ENCODE results near the gene MIDN. TPM values are rescaled to one million over a fixed set of nuclear protein-coding genes. Genes with fewer than 3 reads are reported as not detected.
"Not testable (repeated sequence)": the region's sequence is repeated elsewhere in the genome, so short reads cannot be mapped to it uniquely, and the experiment has no call there.

The MIDN gene
- total RNA-seq, 1 experiment from 2014 or later, result 125 TPM

DNA sequence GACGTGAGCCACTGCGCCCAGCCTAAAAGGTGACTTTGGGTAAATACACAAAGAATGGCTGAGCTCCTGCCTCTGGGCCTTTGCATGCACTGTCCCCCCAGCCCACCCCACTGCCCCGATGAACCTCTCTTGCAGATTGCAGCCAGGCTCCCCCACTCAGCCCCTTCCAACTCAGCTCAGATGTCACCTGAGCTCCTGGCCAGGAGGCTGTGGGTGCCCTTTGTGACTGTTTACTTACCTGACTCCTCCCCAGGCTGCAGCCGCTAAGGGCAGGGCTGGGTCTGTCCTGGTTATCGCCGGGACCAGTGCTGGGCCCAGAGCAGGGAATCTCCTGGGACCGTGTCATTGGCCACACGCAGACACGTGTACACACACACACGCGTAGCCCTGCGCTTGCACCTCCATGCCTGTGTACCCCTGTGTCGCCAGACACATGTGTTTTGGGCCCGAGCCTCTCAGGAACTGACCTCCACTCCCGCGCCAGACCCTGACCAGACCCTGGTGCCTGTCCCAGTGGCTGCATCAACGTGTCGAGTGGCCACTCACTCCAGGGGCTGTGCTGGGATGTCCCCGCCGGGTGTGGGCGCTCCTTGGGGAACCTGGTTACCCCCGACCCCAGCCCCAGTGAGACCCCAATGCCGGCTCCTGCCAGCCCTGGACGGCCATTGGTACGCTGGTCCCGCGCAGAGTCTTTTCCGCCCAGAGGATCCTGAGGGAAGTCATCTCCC lies 56.0 kb downstream of the MIDN start:
- Histone ChIP-seq H3K27me3 (replicated peaks; ENCODE audit: control insufficient read depth, insufficient read depth, low read length) (no peaks in the 10 kb centered on the region), H3K4me1 (peaks cover 11% of the 10 kb centered on the region), H3K4me3 (ENCODE audit: low read depth, low read length) (no peak overlapping the region), H3K9me3 (no peaks in the 10 kb centered on the region), H3K36me3 (ENCODE audit: control insufficient read depth, insufficient read depth, low read length) (no peaks in the 10 kb centered on the region)
- CTCF ChIA-PET, result interaction anchor here (0.6 to 1.0 kb wide), 4 partner anchors 12 to 60 kb away, joined by 3 to 10 read pairs (median 4); no protein-coding TSS in a partner anchor
- no peaks in the 10 kb centered on the region for H3K9me3 Mint-ChIP-seq (ENCODE audit: unreplicated experiment)
- no peak for TF ChIP-seq CTCF (IDR thresholded peaks at IDR 0.05; ENCODE audit: insufficient read depth in 1 of 2, low read depth in 1 of 2, low read length in 1 of 2, severe bottlenecking in 1 of 2, unreplicated experiment in 1 of 2)
- no peak overlapping the region for H3K4me3 Mint-ChIP-seq (ENCODE audit: unreplicated experiment)
- H3K4me1 Mint-ChIP-seq (ENCODE audit: low read depth, unreplicated experiment), result peaks cover 5% of the 10 kb centered on the region
- no peak overlapping the region for H3K27ac Mint-ChIP-seq (ENCODE audit: unreplicated experiment)
- POLR2A ChIA-PET, result interaction anchor here (0.5 to 0.7 kb wide), 2 partner anchors 36 to 69 kb away, joined by 3 to 5 read pairs; no protein-coding TSS in a partner anchor
- intact Hi-C loops (cut with micrococcal nuclease; ENCODE audit: unreplicated experiment), result no loop called here
- H3K27me3 Mint-ChIP-seq (ENCODE audit: insufficient read depth, unreplicated experiment), result no peaks in the 10 kb centered on the region
- BruUV-seq (replicated peaks), result no TSS peak
- peaks cover 6% of the 10 kb centered on the region for H3K36me3 Mint-ChIP-seq (ENCODE audit: insufficient read depth, unreplicated experiment)
- DNase-seq, result peak; percentile 64 to 72

DNA sequence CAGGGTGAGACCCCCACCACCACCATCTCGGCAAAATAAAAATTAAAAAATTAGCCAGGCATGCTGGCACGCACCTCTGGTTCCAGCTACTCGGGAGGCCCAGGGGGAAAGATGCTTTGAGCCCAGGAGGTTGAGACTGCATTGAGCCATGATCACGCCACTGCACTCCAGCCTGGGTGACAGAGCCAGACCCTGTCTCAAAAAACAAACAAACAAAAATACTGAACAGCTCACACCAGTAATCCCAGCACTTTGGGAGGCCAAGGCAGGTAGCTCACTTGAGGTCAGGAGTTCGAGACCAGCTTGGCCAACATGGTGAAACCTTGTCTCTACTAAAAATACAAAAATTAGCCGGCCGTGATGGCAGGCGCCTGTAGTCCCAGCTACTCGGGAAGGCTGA lies 57.0 kb downstream of the MIDN start:
- H3K27me3 Mint-ChIP-seq (ENCODE audit: insufficient read depth, unreplicated experiment); H3K27me3 ChIP-seq (replicated peaks; ENCODE audit: control insufficient read depth, insufficient read depth, low read length); H3K36me3 ChIP-seq (ENCODE audit: control insufficient read depth, insufficient read depth, low read length); POLR2A ChIA-PET; CTCF ChIA-PET; H3K9me3 ChIP-seq; H3K9me3 Mint-ChIP-seq (ENCODE audit: unreplicated experiment); H3K27ac Mint-ChIP-seq (ENCODE audit: unreplicated experiment); H3K4me3 ChIP-seq (ENCODE audit: low read depth, low read length); BruUV-seq (replicated peaks); H3K4me3 Mint-ChIP-seq (ENCODE audit: unreplicated experiment); DNase-seq; H3K36me3 Mint-ChIP-seq (ENCODE audit: insufficient read depth, unreplicated experiment); H3K4me1 Mint-ChIP-seq (ENCODE audit: low read depth, unreplicated experiment); intact Hi-C loops (cut with micrococcal nuclease; ENCODE audit: unreplicated experiment): not testable (repeated sequence)
- peaks cover 11% of the 10 kb centered on the region for H3K4me1 ChIP-seq

- H3K36me3 ChIP-seq (ENCODE audit: control insufficient read depth, insufficient read depth, low read length), result no peaks in the 10 kb centered on the region
- Mint-ChIP-seq H3K4me1 (ENCODE audit: low read depth, unreplicated experiment) (peaks cover 5% of the 10 kb centered on the region), H3K27ac (ENCODE audit: unreplicated experiment) (no peak overlapping the region), H3K27me3 (ENCODE audit: insufficient read depth, unreplicated experiment) (no peaks in the 10 kb centered on the region), H3K4me3 (ENCODE audit: unreplicated experiment) (no peak overlapping the region), H3K9me3 (ENCODE audit: unreplicated experiment) (no peaks in the 10 kb centered on the region), H3K36me3 (ENCODE audit: insufficient read depth, unreplicated experiment) (peaks cover 6% of the 10 kb centered on the region)
- ChIA-PET CTCF (no interaction called here), POLR2A (interaction anchor here (0.6 kb wide), 1 partner anchor 167 kb away, joined by 4 read pairs; no protein-coding TSS in a partner anchor)
- TF ChIP-seq CTCF (IDR thresholded peaks at IDR 0.05; ENCODE audit: insufficient read depth in 1 of 2, low read depth in 1 of 2, low read length in 1 of 2, severe bottlenecking in 1 of 2, unreplicated experiment in 1 of 2), result no peak
- intact Hi-C loops (cut with micrococcal nuclease; ENCODE audit: unreplicated experiment), result no loop called here
- H3K9me3 ChIP-seq, result no peaks in the 10 kb centered on the region
- BruUV-seq (replicated peaks), result no TSS peak
- no peak overlapping the region for H3K4me3 ChIP-seq (ENCODE audit: low read depth, low read length)
- no peak for DNase-seq
- peaks cover 11% of the 10 kb centered on the region for H3K4me1 ChIP-seq
- no peaks in the 10 kb centered on the region for H3K27me3 ChIP-seq (replicated peaks; ENCODE audit: control insufficient read depth, insufficient read depth, low read length)
These were observed 58.9 kb downstream of the MIDN start for GRCh38 chr19:1307320-1307719.

All from Caco-2 (cell line).